ENCODE data around the gene FOXQ1.
"Not testable (repeated sequence)": the region's sequence is repeated elsewhere in the genome, so short reads cannot be mapped to it uniquely, and the experiment has no call there.

The FOXQ1 gene

GRCh38 chr6:1318584-1318983 lies 6.7 kb downstream of the FOXQ1 start:
- DNase-seq (ENCODE audit: low read depth in 1 of 2, low spot score in 1 of 2): not testable (repeated sequence)

- DNase-seq (ENCODE audit: low read depth in 1 of 2, low spot score in 1 of 2): no peak
Observed at GRCh38 chr6:1321738-1322137, 9.8 kb downstream of the FOXQ1 start.

GRCh38 chr6:1322156-1322555 lies 10.3 kb downstream of the FOXQ1 start:
- DNase-seq (ENCODE audit: low read depth in 1 of 2, low spot score in 1 of 2): no peak

- no peak for DNase-seq (ENCODE audit: low read depth in 1 of 2, low spot score in 1 of 2)
Observed at GRCh38 chr6:1322696-1323219, 10.9 kb downstream of the FOXQ1 start.

GRCh38 chr6:1324936-1325335 lies 13.0 kb downstream of the FOXQ1 start:
- DNase-seq (ENCODE audit: low read depth in 1 of 2, low spot score in 1 of 2): no peak

- no peak for DNase-seq (ENCODE audit: low read depth in 1 of 2, low spot score in 1 of 2)
Observed at GRCh38 chr6:1325461-1326309, 13.8 kb downstream of the FOXQ1 start.

- DNase-seq (ENCODE audit: low read depth in 1 of 2, low spot score in 1 of 2): no peak
Observed at GRCh38 chr6:1326535-1327121, 14.7 kb downstream of the FOXQ1 start.

GRCh38 chr6:1327630-1328029 lies 15.7 kb downstream of the FOXQ1 start:
- no peak for DNase-seq (ENCODE audit: low read depth in 1 of 2, low spot score in 1 of 2)

- no peak for DNase-seq (ENCODE audit: low read depth in 1 of 2, low spot score in 1 of 2)
Observed at GRCh38 chr6:1328129-1328800, 16.4 kb downstream of the FOXQ1 start.

- no peak for DNase-seq (ENCODE audit: low read depth in 1 of 2, low spot score in 1 of 2)
Observed at GRCh38 chr6:1329708-1330107, 17.8 kb downstream of the FOXQ1 start.

GRCh38 chr6:1334684-1335083 lies 22.8 kb downstream of the FOXQ1 start:
- no peak for DNase-seq (ENCODE audit: low read depth in 1 of 2, low spot score in 1 of 2)

GRCh38 chr6:1335367-1336037 lies 23.6 kb downstream of the FOXQ1 start:
- no peak for DNase-seq (ENCODE audit: low read depth in 1 of 2, low spot score in 1 of 2)

GRCh38 chr6:1336246-1336843 lies 24.4 kb downstream of the FOXQ1 start:
- no peak for DNase-seq (ENCODE audit: low read depth in 1 of 2, low spot score in 1 of 2)

GRCh38 chr6:1337791-1338190 lies 25.9 kb downstream of the FOXQ1 start:
- no peak for DNase-seq (ENCODE audit: low read depth in 1 of 2, low spot score in 1 of 2)

- no peak for DNase-seq (ENCODE audit: low read depth in 1 of 2, low spot score in 1 of 2)
Observed at GRCh38 chr6:1346101-1346500, 34.2 kb downstream of the FOXQ1 start.

- no peak for DNase-seq (ENCODE audit: low read depth in 1 of 2, low spot score in 1 of 2)
Observed at GRCh38 chr6:1346558-1347091, 34.7 kb downstream of the FOXQ1 start.

GRCh38 chr6:1347161-1347560 lies 35.3 kb downstream of the FOXQ1 start:
- no peak for DNase-seq (ENCODE audit: low read depth in 1 of 2, low spot score in 1 of 2)

GRCh38 chr6:1348675-1349074 lies 36.8 kb downstream of the FOXQ1 start:
- no peak for DNase-seq (ENCODE audit: low read depth in 1 of 2, low spot score in 1 of 2)

- DNase-seq (ENCODE audit: low read depth in 1 of 2, low spot score in 1 of 2): no peak
Observed at GRCh38 chr6:1349655-1350054, 37.8 kb downstream of the FOXQ1 start.

GRCh38 chr6:1351381-1352008 lies 39.6 kb downstream of the FOXQ1 start:
- DNase-seq (ENCODE audit: low read depth in 1 of 2, low spot score in 1 of 2): no peak

Measured in activated CD4-positive, alpha-beta T cell treated with anti-CD3 and anti-CD28 coated beads, Interleukin-2, amount 50 U/mL, for 24 hours (primary cell).